Heart left ventricle (tissue), 16 donors: ENCODE measurements around the gene ZACN. TPM values are rescaled to one million over a fixed set of nuclear protein-coding genes. Genes with fewer than 3 reads are reported as not detected.
A peak's percentile ranks its signal among the peaks of the same experiment; 100 is the strongest.

Experiments
- ATAC-seq, 4 donors: fragments of 200-7000 bp; cut with Tn5 transposase; one replicate each; pipeline ENCODE4 v1.9.1; 2020 to 2022; ENCODE audit warnings: moderate library complexity in 4 of 4, mild to moderate bottlenecking in 3 of 4, moderate number of reproducible peaks in 1 of 4
- DNase-seq, 5 donors: peaks; one replicate each; pipeline ENCODE4 v3.0.0-alpha.2; 2020
- H3K27ac ChIP-seq, 12 donors: fragments of 200-600 bp; sonication (generic) in 4 of 12; one replicate each; pipeline versions ENCODE4 v1.5.0 to v1.8.0; 2016 to 2022; ENCODE audit warnings: mild to moderate bottlenecking in 2 of 12
- H3K27me3 ChIP-seq, 9 donors: fragments of 200-600 bp; sonication (generic) in 2 of 9; one replicate each; pipeline versions ENCODE4 v1.5.1 to v1.8.0; 2016 to 2022; ENCODE audit warnings: mild to moderate bottlenecking in 3 of 9
- H3K36me3 ChIP-seq, 9 donors: fragments of 200-600 bp; sonication (generic) in 2 of 9; one replicate each; pipeline versions ENCODE4 v1.5.0 to v1.8.0; 2018 to 2022; ENCODE audit warnings: mild to moderate bottlenecking in 2 of 9
- H3K4me1 ChIP-seq, 12 donors: fragments of 200-600 bp; sonication (generic) in 4 of 12; one replicate each; pipeline versions ENCODE4 v1.5.0 to v1.8.0; 2016 to 2022; ENCODE audit warnings: mild to moderate bottlenecking in 3 of 12
- H3K4me3 ChIP-seq, 12 donors: fragments of 200-600 bp; sonication (generic) in 4 of 12; one replicate each; pipeline versions ENCODE4 v1.5.0 to v1.8.0; 2017 to 2022; ENCODE audit warnings: mild to moderate bottlenecking in 9 of 12, moderate library complexity in 4 of 12
- H3K9me3 ChIP-seq, 12 donors: fragments of 200-600 bp; sonication (generic) in 4 of 12; one replicate each; pipeline versions ENCODE4 v1.5.0 to v1.8.0; 2016 to 2022; ENCODE audit warnings: mild to moderate bottlenecking in 1 of 12
- CTCF ChIP-seq, 12 donors: fragments of 200-600 bp; sonication (generic) in 4 of 12; IDR thresholded peaks; one replicate each; pipeline versions ENCODE4 v1.5.0 to v1.8.0; 2018 to 2022; ENCODE audit warnings: antibody characterized with exemption in 12 of 12, mild to moderate bottlenecking in 5 of 12
- POLR2A ChIP-seq, 2 donors: fragments of 450-650 bp; IDR thresholded peaks; one replicate each; pipeline ENCODE4 v1.6.1; 2017; ENCODE audit warnings: antibody characterized with exemption in 2 of 2, mild to moderate bottlenecking in 2 of 2, moderate library complexity in 2 of 2
- WGBS, 4 donors: extraction: QIAGEN DNeasy Blood & Tissue Kit in 2 of 4; methylation state at CpG; one replicate each; pipeline versions ENCODE4 v1.1.5 to v1.1.7; 2013 to 2018; 5-methylcytosine and 5-hydroxymethylcytosine counted together
- intact Hi-C, 10 donors: fragments of 100-400 bp; cut with DNase I; formaldehyde crosslinking; loops; one replicate each; pipeline versions ENCODE4 v1.11.1 to v1.14.2; 2022
- polyA plus RNA-seq, 2 donors: library from polyadenylated mRNA; stranded (reverse); fragments of 200-250 nt; gene quantifications; one replicate each; pipeline ENCODE4 v1.2.3, GENCODE V29; 2013
- total RNA-seq, 9 donors: library from RNA; depleted of rRNA in 2 of 9; stranded (reverse); fragments of >200 nt in 2 of 9; fragmentation: NEBNext Ultra II Directional in 3 of 9; extraction: Animal tissue kit (Norgen Biotek cat#: 25700) in 3 of 9; gene quantifications; one replicate each; pipeline versions ENCODE4 v1.1.0 to v1.2.4, GENCODE V29; 2016 to 2023
- donor health status: ischemic (EF 13 %, LVEDD 7.1; RV severe dilation, severe dysfunction).
- donor health status: healthy with polysubstance abuse.
- donor health status: DM: no; HTN: yes; CAD: no.
- donor health status: DM: no; HTN: no; CAD: no.
- donor health status: ischemic (EF 25% LVEDD 6.9; RV normal size, moderate dysfunction).
- donor health status: ischemic (EF 25% LVEDD 5.7; RV mildly dilated, moderate dysfunction).
- donor health status: healthy.
- donor health status: DM: yes; HTN: yes; CAD: no.
- donor health status: ischemic (EF 35%, LVEDD 5.7; RV mildly dilated, moderate dysfunction).
- donor health status: nonischemic (EF 11% LVEDD 7.7; RV severe dilation, severe dysfunction).
- donor health status: DM: yes; HTN: yes; CAD: no.
- donor health status: PGD.
- donor health status: ischemic (EF 29% LVEDD 5.4; RV normal size, mild dysfunction).
- donor health status: nonischemic (EF 23%, LVEDD 6.1; RV moderate dilation, normal function).

The ZACN gene
- total and polyA plus RNA-seq, 11 donors, result 0.13 to 1.5 (median 0.51) TPM; not detected in 8

GRCh38 chr17:76095943-76096342 lies 17.0 kb downstream of the ZACN start:
- no peak overlapping the region for H3K4me3 ChIP-seq
- ATAC-seq (no peak), DNase-seq (peak in 1 of 5 donors; percentile 3)
- WGBS, 4 donors, result 80 to 88% (median 83%) methylated on average over 13 of the region's 13 CpGs
- no peaks in the 10 kb centered on the region for H3K9me3 ChIP-seq
- no peaks in the 10 kb centered on the region for H3K4me1 ChIP-seq
- H3K27ac ChIP-seq, result no peak overlapping the region
- peaks cover 0 to 100% (median 92%) of the 10 kb centered on the region in 9 donors for H3K36me3 ChIP-seq
- intact Hi-C loops, result no loop called here
- no peaks in the 10 kb centered on the region for H3K27me3 ChIP-seq
- TF ChIP-seq CTCF (IDR thresholded peaks at IDR 0.05) (no peak), POLR2A (IDR thresholded peaks at IDR 0.05) (no peak)

- intact Hi-C loops, result no loop called here
- peak in 1 of 5 donors; percentile 4 for DNase-seq
- WGBS, 4 donors, result 87 to 94% (median 89%) methylated on average over 19 of the region's 19 CpGs
- Histone ChIP-seq H3K27ac (no peak overlapping the region), H3K36me3 (peaks cover 0 to 92% (median 84%) of the 10 kb centered on the region in 9 donors), H3K27me3 (no peaks in the 10 kb centered on the region), H3K4me3 (no peak overlapping the region), H3K4me1 (peaks cover 0 to 14% (median 7%) of the 10 kb centered on the region in 12 donors), H3K9me3 (no peaks in the 10 kb centered on the region)
- TF ChIP-seq CTCF (IDR thresholded peaks at IDR 0.05) (no peak), POLR2A (IDR thresholded peaks at IDR 0.05) (no peak)
- peak in 1 of 4 donors; percentile 33 for ATAC-seq
These were observed 18.8 kb downstream of the ZACN start for GRCh38 chr17:76097716-76098295.

GRCh38 chr17:76102944-76103273 lies 23.9 kb downstream of the ZACN start:
- Histone ChIP-seq H3K4me1 (peaks cover 0 to 26% (median 15%) of the 10 kb centered on the region in 12 donors), H3K9me3 (no peaks in the 10 kb centered on the region), H3K4me3 (peak overlapping the region; percentile 48 to 97 (median 78)), H3K27ac (peak overlapping the region in 11 of 12 donors; percentile 49 to 91 (median 82)), H3K36me3 (peaks cover 0 to 41% (median 35%) of the 10 kb centered on the region in 9 donors), H3K27me3 (no peaks in the 10 kb centered on the region)
- WGBS, 4 donors, result 3 to 4% (median 3%) methylated on average over 4 of the region's 4 CpGs
- TF ChIP-seq POLR2A (IDR thresholded peaks at IDR 0.05) (no peak), CTCF (IDR thresholded peaks at IDR 0.05) (no peak)
- DNase-seq (no peak), ATAC-seq (peak in 1 of 4 donors; percentile 2)
- intact Hi-C loops, result no loop called here

GRCh38 chr17:76103274-76104139 lies 24.5 kb downstream of the ZACN start, which contains the start of gene EXOC7:
Gene EXOC7, minus strand, starts transcription at chr17:76103787. Its CDS starts 95 bp downstream, at chr17:76103692.
- intact Hi-C loops, result no loop called here
- ATAC-seq (peak; percentile 97 to 99 (median 98)), DNase-seq (peak; percentile 92 to 95 (median 93))
- peaks cover 0 to 26% (median 15%) of the 10 kb centered on the region in 12 donors for H3K4me1 ChIP-seq
- H3K36me3 ChIP-seq, result peaks cover 0 to 35% (median 32%) of the 10 kb centered on the region in 9 donors
- no peaks in the 10 kb centered on the region for H3K27me3 ChIP-seq
- H3K4me3 ChIP-seq, result peak within 1 kb of the TSS; percentile 48 to 97 (median 78)
- TF ChIP-seq CTCF (IDR thresholded peaks at IDR 0.05) (peak in 2 of 12 donors; percentile 3 to 12), POLR2A (IDR thresholded peaks at IDR 0.05) (peak in 1 of 2 donors; percentile 57)
- 4 to 6% (median 4%) methylated on average over 35 to 55 of the region's 55 CpGs for WGBS, 4 donors
- H3K9me3 ChIP-seq, result no peaks in the 10 kb centered on the region
- H3K27ac ChIP-seq, result peak within 1 kb of the TSS; percentile 49 to 91 (median 78)
